NCI-H2171 (cell line): Measurements from ENCODE around the gene JTB.
A peak's percentile ranks its signal among the peaks of the same experiment; 100 is the strongest.

ENCODE experiments used
- DNase-seq: peaks from one replicate; lab custom pipeline; 2025; lab: John Stamatoyannopoulos, UW

Gene JTB

GRCh38 chr1:153954826-153955225, 22.6 kb downstream of the JTB start:
- DNase-seq = no peak

- no peak for DNase-seq
Observed at GRCh38 chr1:153953859-153954365, 23.6 kb downstream of the JTB start.

GRCh38 chr1:153951801-153952200, 25.7 kb downstream of the JTB start:
- no peak for DNase-seq

- no peak for DNase-seq
Observed at GRCh38 chr1:153951183-153951582, 26.3 kb downstream of the JTB start.

- peak; percentile 69 for DNase-seq
Observed at GRCh38 chr1:153946622-153947241, 30.7 kb downstream of the JTB start, which contains the start of gene DENND4B. Gene DENND4B (minus strand): TSS chr1:153946718. CDS start chr1:153944374, 2,344 bp downstream.

- DNase-seq = peak; percentile 48
Observed at GRCh38 chr1:153945795-153946621, 31.5 kb downstream of the JTB start.

GRCh38 chr1:153945131-153945794, 32.2 kb downstream of the JTB start:
- no peak for DNase-seq

- DNase-seq = no peak
Observed at GRCh38 chr1:153944827-153945117, 32.7 kb downstream of the JTB start.

GRCh38 chr1:153944005-153944826, 33.3 kb downstream of the JTB start:
- no peak for DNase-seq

GRCh38 chr1:153942766-153943549, 34.5 kb downstream of the JTB start:
- no peak for DNase-seq

- DNase-seq = no peak
Observed at GRCh38 chr1:153941826-153942725, 35.4 kb downstream of the JTB start.

- no peak for DNase-seq
Observed at GRCh38 chr1:153940756-153941155, 36.7 kb downstream of the JTB start.

- no peak for DNase-seq
Observed at GRCh38 chr1:153939476-153939875, 38.0 kb downstream of the JTB start.

GRCh38 chr1:153938996-153939395, 38.5 kb downstream of the JTB start:
- no peak for DNase-seq

- no peak for DNase-seq
Observed at GRCh38 chr1:153937331-153937730, 40.1 kb downstream of the JTB start.

GRCh38 chr1:153936011-153936802, 41.3 kb downstream of the JTB start:
- DNase-seq = no peak

GRCh38 chr1:153934746-153935145, 42.7 kb downstream of the JTB start:
- DNase-seq = no peak

- no peak for DNase-seq
Observed at GRCh38 chr1:153933955-153934354, 43.5 kb downstream of the JTB start.

- no peak for DNase-seq
Observed at GRCh38 chr1:153933430-153933829, 44.0 kb downstream of the JTB start.
